GM12873 (cell line): ENCODE results near the gene PCDHGA8.

ENCODE experiments used
- CTCF ChIP-seq: IDR thresholded peaks from 2 replicates; pipeline ENCODE4 v1.5.1; 2012; ENCODE audit warnings: low read depth, mild to moderate bottlenecking, moderate library complexity, low read length, control low read depth; ENCODE audit not compliant: insufficient read depth; ENCODE audit errors: missing control alignments

Gene PCDHGA8

GRCh38 chr5:141403387-141403786, 11.0 kb downstream of the PCDHGA8 start:
- no peak for TF ChIP-seq CTCF

GRCh38 chr5:141407790-141408505, 15.5 kb downstream of the PCDHGA8 start, which contains the start of gene PCDHGB6:
TSS of gene PCDHGB6 (plus strand) at chr5:141408021. CDS start at chr5:141408203, 182 bp downstream.
- peak; percentile 73 for TF ChIP-seq CTCF

GRCh38 chr5:141409598-141410306, 17.3 kb downstream of the PCDHGA8 start:
- no peak for TF ChIP-seq CTCF

- no peak for TF ChIP-seq CTCF
Observed at GRCh38 chr5:141411575-141411974, 19.1 kb downstream of the PCDHGA8 start.

GRCh38 chr5:141412854-141413539, 20.6 kb downstream of the PCDHGA8 start, which contains the start of gene PCDHGA10:
TSS of gene PCDHGA10 (plus strand) at chr5:141412987. CDS start at chr5:141413176, 189 bp downstream.
- peak; percentile 69 for TF ChIP-seq CTCF

- no peak for TF ChIP-seq CTCF
Observed at GRCh38 chr5:141413540-141414069, 21.2 kb downstream of the PCDHGA8 start.

GRCh38 chr5:141417494-141418172, 25.2 kb downstream of the PCDHGA8 start, which contains the start of gene PCDHGB7:
TSS of gene PCDHGB7 (plus strand) at chr5:141417677. CDS start at chr5:141417860, 183 bp downstream.
- TF ChIP-seq CTCF, result peak; percentile 81
